GM18907 (cell line): ENCODE data around the gene NADSYN1.
"Not testable (repeated sequence)": the region's sequence is repeated elsewhere in the genome, so short reads cannot be mapped to it uniquely, and the experiment has no call there.

Source experiments
- ATAC-seq: cut with Tn5 transposase; IDR thresholded peaks from one replicate; pipeline ENCODE4 v1.9.1; 2021; ENCODE audit warnings: mild to moderate bottlenecking, moderate library complexity; ENCODE audit not compliant: unreplicated experiment

The NADSYN1 gene

DNA sequence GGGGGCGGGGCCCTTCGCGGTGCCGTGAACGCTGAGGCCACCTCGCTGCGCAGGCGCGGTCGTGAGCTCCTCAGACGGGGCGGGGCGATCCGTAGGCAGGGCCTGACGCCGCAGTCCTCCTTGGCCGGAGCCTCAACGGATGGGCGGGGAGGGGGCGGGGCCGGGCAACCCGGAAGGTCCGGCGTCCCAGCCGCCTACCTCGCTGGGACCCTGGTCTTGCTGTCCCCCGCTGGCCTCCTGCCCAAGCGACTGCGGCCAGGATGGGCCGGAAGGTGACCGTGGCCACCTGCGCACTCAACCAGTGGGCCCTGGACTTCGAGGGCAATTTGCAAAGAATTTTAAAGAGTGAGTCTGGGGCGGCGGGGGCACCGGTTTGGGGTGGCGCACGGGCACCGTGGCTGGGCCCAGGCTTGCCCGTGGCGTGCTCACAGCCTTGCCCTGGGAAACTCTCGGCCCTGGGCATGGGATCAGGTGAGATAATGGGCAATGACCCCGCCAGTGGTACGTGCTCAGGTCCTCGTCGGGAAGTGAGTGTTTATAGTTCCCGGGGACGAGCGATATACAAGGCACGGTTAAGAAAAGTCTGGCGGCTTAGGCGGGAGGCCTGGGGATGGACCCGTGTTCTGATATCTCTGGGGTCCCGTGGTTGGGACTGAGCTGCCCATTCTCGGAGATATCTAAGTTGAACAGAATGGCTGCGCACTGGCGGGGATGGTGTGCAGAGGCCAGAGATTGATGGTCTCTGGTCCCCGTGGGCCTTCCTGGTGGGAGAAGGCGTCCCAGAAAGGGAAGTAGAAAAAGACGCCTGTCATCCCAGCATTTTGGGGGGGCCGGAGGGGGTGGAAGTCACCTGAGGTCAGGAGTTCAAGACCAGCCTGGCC lies at the start of gene NADSYN1:
TSS of gene NADSYN1 (plus strand) at position 167 of the 881 bp plus-strand sequence. CDS start at position 261, 94 bp downstream.
- peak; percentile 58 for ATAC-seq

DNA sequence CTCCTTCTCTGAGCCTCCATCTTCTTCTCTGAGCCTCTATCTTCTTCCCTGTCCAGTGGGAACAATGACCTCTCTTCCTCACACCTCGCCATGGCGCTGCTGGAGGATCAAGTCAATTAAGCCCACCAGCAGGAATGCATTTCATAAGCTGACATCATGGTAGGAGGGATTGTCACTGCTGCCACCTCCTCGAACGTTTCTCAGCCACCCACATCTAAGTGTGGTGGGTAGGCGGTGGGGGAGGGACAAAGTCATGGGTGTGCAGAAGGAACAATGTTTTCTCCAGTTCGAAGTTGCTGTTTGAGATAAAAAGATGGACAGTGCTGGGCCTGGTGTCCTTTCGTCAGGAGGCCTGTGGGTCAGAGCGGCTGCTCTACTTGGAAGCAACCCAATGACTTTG lies 48.8 kb upstream of the NADSYN1 start:
- no peak for ATAC-seq

DNA sequence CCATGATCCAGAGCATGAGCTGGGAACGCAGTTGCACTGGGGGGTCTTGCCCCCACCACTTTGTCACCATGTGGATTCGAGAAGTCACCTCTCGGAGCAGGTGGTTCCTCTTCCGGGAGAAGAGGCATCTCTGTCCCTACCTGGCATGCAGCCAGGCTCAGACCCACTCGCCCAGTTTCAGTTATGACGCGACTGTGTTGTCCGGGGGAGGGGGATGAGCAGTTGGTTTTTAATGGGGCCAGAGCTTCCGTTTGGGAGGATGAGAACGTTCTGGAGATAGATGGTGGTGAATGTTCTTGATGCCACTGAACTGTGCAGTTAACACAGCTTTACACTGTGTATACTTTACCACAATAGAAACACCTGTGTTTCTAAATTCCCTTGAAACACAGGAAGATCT lies 46.3 kb upstream of the NADSYN1 start:
- ATAC-seq, result no peak

DNA sequence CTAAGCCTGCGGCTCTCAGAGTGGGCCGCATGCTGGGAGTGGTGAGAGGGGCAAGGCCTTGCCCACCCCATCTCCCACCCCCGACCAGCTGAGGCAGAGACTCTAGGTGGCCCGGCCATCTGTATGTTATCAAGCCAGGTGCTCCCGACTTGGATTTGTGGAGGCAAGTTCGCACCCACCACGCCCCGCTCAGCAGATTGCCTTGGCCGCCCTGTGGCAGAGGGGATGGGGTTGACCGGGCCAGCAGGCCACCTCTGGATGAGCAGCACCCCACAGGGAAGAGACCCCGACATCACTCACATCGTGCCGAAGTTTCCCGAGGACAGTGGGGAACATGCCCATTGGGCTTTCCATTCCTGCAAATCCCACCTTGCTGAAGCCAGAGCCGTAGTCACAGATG lies 45.6 kb upstream of the NADSYN1 start:
- ATAC-seq, result no peak

DNA sequence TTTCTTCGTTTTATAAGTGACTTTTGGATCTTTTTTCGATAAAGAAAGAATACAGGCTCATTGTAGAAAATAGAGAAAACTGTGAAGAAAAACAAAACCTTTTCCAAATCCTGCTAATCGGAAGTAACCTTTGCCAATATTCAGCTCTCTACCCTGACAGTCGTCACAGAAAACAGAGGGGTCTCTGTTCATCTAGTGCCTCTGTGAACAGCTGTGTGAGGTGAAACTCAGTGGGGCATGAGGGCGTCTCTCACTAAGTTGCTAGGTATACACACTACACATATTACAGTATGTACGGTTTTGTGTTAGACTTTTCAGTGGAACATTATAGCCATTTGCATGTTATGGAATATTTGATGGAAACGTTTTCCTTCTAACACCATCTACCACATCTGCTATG lies 44.2 kb upstream of the NADSYN1 start:
- no peak for ATAC-seq

DNA sequence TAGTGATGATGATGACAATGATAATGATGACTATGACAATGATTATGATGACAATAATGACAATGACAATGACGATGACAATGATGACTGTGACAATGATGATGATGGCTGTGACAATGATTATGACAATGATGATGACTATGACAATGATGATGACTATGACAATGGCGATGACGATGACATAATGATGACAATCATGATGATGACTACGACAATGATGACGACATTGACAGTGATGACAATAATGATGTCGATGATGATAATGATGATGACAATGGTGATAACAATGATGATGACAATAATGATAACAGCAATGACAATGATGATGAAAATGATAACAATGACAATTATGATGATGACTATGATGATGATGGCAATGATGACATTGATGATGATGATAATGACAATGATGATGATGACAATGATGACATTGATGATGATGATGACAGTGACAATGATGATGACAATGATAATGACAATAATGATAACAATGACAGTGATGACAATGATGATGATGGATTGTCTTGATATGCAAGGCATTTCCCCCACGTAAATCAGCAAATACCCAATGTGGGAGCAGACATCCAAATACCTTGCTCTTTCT lies 42.5 kb upstream of the NADSYN1 start:
- ATAC-seq, result no peak

DNA sequence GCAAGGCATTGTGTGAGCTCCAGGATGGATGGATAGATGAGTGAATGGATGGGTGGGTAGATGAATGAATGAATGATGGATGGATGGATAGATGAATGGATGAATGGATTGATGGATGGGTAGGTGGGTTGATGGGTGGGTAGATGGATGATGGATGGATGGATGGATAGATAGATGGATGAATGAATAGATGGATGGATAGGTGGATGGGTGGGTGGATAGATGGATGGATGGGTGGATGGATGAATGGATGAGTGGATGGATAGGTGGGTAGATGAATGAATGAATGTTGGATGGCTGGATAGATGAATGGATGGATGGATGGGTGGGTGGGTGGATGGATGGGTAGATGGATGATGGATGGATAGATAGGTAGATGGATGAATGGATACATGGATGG lies 38.4 kb upstream of the NADSYN1 start:
- ATAC-seq, result no peak

DNA sequence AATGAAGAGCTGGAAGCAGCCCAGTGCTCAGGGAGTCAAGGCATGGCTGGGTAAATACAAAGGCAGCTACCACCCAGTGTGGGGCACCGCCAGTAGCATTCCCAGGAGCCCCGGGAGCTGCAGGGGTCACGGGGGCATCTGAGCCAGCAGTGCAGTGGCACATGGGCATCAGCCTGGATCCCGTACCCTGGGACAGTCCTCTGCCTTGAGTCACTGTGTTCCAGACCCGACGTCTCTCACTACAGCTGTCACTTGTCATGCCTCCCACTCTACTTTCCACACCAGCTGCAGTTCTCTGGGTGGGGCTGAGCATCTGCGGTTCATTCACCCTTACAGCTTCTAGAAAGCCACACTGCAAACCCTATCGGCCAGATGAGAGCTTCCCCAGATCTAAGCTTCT lies 34.4 kb upstream of the NADSYN1 start:
- ATAC-seq, result no peak

DNA sequence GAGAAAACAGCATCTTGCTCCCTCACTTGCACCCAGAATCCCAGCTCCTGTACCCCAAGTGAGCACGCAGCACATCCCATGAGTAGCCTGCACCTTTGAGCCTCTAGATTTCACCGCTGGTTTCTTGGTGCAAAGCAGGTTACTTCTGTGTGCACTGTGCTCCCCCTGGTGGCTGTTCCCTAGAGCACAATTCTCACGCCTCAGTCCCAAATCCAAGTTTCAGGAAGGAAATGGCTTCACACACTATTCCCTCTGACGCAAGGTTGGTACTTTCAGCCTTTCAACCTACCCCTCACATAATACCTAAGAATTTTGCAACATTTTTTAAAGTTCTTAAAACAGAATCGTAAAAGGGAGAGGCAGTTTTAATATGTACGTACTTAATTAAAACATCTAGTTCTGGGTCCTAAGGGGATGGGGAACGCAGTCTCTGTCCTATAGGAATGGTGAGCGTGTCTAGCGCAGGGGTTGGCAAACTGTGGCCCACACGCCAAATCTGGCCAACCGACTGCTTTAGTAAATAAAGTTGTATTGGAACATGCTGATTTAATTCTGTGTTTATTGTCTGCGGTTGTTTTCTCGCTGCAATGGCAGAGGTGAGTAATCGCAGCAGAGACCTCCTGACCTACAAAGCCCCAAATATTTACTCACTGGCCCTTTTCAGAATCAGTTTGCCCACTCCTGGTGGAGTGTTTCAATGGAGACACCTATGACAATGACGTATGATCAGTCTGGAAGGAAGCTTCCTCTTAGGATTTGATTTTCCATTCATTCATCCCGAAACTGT lies 32.4 kb upstream of the NADSYN1 start:
- no peak for ATAC-seq

DNA sequence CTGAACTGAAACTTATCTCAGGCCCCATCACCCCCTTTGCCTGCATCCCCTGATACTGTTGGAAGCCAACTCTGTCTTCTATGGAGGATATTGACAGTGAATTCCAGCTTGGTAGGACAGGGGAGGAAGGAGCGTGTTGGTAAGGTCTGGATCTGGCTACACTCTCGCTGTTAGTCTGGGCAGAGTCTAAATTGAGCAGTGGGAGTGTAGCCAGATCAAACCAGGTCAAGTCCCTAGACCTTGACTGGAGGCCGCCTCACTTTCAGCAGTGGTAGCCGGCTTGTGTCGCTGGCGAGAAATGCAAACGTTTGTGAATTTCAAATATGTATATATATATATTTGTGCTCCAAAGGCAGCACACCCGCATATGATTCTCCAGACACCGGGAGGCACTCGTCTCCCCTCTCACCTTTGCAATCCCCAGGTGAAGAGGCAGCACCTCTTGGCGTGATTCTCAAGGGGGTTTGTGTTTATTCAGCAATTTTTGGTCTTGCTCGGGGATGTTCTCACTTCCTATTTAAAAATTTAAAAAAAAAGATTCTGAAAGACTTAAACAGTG lies 31.5 kb upstream of the NADSYN1 start:
- ATAC-seq, result no peak

DNA sequence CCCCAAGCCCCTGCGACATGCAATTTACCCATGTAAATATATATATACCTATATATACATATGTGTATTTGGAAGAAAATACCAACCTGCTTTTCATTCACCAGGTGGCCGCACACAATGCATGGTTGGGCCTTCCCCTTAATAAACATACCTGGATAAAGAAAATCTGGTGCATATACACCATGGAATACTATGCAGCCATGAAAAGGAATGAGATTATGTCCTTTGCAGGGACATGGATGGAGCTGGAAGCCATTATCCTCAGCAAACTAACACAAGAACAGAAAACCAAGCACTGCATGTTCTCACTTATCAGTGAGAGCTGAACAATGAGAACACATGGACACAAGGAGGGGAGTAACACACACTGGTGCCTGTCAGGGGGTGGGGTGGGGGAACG lies 30.7 kb upstream of the NADSYN1 start:
- not testable (repeated sequence) for ATAC-seq

DNA sequence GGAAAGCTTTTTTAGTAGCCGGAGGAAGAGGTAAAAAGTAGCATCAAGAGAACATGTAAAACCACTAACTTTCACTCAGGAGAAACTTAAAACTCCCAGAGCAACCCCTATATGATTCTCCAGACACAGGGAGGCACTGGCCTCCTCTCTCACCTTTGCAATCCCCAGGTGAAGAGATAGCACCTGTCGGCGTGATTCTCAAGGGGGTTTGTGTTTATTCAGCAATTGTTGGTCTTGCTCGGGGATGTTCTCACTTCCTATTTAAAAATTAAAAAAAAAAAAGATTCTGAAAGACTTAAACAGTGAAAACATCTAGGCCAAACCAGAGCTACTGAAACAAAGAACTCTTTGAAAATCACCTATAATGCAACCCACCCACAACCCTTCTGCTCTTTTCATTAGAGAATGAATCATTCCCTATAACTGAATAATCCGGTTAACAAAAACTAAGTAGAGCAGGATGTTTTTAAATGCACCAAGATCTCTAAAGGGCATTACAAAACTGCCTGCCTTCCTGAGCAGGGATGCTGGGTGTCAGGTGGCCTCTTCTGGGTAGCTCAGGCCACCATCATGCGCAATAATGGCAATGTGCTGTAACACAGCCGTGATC lies 29.7 kb upstream of the NADSYN1 start:
- no peak for ATAC-seq

DNA sequence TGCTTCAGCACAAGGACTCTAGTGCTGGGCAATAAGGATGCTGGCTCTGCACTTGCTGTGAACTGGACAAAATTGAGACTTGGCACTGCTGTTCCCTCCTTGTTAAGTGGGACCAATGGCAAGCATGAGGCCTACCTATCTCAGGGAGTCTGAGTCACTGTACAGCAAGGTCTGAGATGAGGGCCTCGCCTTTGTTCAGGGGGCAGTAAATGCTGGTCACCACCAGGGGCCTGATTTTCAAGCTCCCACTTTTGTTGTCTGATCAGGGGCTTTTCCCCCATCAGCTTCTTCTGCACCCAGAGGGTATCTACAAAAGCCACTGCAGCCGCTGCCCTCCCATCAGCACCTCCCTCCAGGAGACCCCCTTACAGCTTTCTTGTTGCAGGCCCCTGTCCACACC lies 27.6 kb upstream of the NADSYN1 start:
- no peak for ATAC-seq

DNA sequence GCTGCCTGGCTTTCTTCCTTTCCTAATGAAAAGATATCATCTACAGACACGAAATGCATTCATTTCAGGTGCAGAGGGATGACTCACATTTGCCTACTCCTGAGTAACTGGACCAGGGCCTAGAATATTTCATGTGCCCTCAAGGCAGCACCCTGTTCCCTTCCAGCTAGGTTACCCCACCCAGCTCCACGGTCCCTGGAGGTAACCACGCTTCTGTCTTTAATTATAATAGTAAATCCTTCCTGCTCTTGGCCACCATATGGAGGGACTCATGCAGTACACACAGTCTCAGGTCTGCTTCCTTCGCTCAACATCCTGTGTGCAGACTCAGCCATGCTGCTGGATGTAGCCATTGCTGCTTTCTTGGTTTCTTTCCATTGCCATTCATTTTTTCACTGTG lies 27.1 kb upstream of the NADSYN1 start:
- ATAC-seq, result no peak

DNA sequence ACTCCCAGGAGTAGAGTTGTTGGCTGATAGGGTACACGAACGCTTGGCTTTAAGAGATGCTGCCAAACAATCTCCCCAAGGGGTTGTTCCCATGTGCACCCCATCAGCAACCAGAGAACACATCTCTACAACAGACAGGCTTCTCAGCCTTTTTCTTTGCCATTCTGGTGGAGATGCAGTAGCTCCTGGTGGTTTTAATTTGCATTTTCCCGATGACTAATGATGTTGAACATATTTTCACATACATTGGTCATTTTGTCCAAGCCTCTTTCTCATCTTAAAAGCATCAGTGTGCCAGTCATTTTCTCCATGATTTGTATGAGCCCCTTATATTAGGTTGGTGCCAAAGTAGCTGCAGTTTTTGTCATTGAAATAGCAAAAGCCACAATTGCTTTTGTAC lies 26.6 kb upstream of the NADSYN1 start:
- no peak for ATAC-seq

DNA sequence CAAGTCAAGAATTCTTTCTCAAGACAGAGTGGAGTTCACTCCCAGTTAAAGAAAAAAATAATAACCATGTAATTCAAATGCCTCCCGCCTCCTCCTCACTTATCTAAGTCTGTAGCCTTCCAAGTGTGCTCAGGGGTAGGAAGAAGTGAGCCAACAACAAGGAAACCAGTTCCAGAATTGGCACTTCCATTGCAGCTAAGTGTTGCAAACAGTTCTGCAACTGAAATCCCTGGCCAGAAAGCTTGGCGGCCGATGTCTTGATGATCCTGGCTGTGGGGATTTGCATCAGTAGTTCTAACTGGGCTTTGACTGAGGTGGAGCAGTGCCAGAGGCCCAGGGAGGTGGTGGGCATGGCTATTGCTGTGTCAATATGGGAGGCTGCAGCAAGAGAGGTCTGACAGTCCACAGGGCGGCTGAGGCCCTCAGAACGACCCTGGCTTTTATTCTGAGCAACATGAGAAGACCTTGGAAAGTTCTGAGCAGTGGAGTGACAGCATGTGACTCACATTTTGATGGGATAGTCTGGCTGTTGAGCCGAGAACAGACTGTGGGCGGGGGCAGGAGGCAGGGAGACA lies 24.1 kb upstream of the NADSYN1 start:
- no peak for ATAC-seq

DNA sequence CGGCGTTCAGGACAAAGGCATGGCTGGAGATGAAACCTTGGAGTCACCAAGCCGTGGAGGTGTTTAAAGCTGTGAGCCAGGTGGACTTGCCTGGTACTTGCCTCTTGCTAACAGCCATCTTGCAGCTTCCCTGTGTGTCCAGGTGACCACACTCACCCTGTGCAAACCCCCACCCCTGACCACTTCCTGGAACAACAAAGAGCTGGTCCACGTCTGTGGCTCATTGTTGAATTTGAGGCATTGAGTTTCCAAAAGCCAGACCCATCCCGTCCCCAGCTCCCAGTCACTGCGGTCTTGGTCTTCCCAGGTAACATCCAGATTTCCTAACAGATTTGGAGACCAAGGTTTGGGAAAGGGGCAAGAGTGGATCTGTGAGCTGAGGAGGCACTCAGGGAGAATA lies 23.3 kb upstream of the NADSYN1 start:
- ATAC-seq, result no peak

DNA sequence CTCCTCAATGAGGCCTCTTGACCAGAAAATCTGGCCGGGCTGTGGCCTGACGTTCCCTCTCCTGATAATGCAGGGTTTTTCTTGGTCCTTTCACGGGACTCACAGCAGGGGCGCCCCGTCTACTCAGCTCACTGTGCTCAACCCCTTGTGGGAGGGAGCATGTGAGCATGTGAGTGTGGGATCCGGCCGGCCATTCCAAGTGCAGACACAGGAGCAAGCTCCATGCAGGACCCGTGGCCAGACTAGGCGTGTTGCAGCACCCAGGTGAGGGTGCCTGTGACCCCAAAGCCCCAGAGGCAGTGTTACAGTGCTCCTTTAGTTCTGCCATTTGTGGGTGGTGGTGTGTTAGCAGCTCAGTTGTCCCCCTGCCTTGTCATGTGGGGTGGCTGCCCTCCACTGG lies 22.8 kb upstream of the NADSYN1 start:
- ATAC-seq, result no peak

DNA sequence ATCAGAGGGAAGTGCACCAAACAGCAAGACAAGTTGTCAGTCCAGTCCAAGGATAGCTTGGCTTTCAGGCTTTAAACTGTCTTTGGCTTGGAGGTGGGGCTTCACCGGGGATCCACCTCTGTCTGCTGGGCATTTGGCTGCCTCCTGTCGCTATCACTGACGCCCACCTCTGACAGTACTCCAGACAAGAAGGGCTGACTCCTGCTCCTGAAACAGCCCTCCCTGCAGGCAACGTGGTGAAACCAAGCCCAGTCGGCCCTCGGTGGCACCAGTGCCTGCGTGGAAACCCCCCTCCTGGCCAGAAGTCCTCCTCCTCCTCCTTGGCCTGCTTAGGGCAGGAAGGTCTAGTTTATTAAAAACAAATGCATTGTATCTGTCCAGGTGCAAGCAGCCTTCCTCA lies 21.7 kb upstream of the NADSYN1 start:
- no peak for ATAC-seq

DNA sequence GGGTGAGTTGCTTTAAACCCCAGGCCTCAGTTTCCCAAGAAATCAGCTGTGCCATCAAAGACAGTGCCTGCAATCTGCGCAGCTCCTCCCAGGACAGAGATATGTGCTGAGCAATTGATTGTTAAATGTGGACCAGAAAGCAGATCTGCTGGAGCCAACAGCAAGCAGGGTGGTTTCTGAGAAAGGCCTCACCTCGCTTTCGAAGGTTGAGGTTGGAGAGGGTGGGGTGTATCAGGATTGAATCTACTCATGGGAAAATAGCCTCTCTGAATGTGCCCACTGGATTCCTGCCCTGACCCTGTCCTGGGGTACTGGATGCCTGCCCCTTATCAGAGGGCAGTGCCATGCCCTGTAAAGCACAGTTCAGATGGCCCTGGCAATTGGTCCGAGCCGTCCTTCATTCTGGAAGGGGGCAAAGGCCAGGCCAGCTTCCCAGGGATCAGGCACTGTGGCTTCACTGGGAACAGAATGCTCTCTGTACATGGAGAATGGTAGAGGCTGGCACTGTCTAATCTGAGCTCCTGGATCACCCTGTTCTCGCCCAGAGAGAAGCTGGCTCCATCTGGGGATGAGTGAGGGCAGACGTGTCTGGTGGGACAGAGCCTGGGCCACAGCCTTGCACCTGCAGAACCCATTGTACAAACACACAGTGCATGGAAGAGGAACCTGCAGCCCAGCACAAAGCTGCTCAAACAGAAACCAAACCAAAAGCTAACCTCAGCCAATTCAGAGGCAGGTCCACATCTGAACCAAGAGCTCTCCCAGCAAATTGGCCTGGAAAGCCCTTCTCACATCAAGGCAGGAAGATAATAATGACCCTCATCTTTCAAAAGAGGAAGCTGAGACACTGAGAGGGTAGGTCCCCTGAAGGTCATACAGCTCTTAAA lies 20.0 kb upstream of the NADSYN1 start:
- ATAC-seq, result no peak
